ENCODE data around the gene PLXDC2.

Gene PLXDC2

GRCh38 chr10:19815731-19816410, 361 bp upstream of the PLXDC2 start:
- DNase-seq = peak; percentile 48
- peak overlapping the region; percentile 31 for H3K27ac ChIP-seq
- TF ChIP-seq CTCF (IDR thresholded peaks at IDR 0.05; ENCODE audit: low read depth, low read length, missing control alignments) = no peak

GRCh38 chr10:19817231-19817933, 1.1 kb downstream of the PLXDC2 start:
- Histone ChIP-seq H3K4me3 (ENCODE audit: low read depth, low read length) (peak overlapping the region; percentile 76), H3K27ac (no peak overlapping the region), H3K27me3 (replicated peaks) (peaks cover 30% of the 10 kb centered on the region), H3K36me3 (replicated peaks) (no peaks in the 10 kb centered on the region)
- peak; percentile 32 for TF ChIP-seq CTCF (IDR thresholded peaks at IDR 0.05; ENCODE audit: low read depth, low read length, missing control alignments)
- DNase-seq = no peak
- in situ Hi-C loops (cut with HindIII; ENCODE audit: low pct_ligation_motif_present, low sequenced_read_pairs) = loop anchor here (25.0 kb wide), 1 partner anchor 95 kb away; no protein-coding TSS in a partner anchor

More at GRCh38 chr10:19815731-19816410, 361 bp upstream of the PLXDC2 start:
- Histone ChIP-seq H3K36me3 (replicated peaks) (no peaks in the 10 kb centered on the region), H3K4me3 (ENCODE audit: low read depth, low read length) (peak overlapping the region; percentile 76), H3K27me3 (replicated peaks) (peaks cover 30% of the 10 kb centered on the region)
- in situ Hi-C loops (cut with HindIII; ENCODE audit: low pct_ligation_motif_present, low sequenced_read_pairs) = loop anchor here (25.0 kb wide), 1 partner anchor 96 kb away; no protein-coding TSS in a partner anchor

GRCh38 chr10:19818876-19819275, 2.6 kb downstream of the PLXDC2 start:
- no peak overlapping the region for H3K27ac ChIP-seq
- in situ Hi-C loops (cut with HindIII; ENCODE audit: low pct_ligation_motif_present, low sequenced_read_pairs) = loop anchor here (25.0 kb wide), 1 partner anchor 93 kb away; no protein-coding TSS in a partner anchor
- DNase-seq = no peak
- H3K36me3 ChIP-seq (replicated peaks) = no peaks in the 10 kb centered on the region
- H3K27me3 ChIP-seq (replicated peaks) = peaks cover 30% of the 10 kb centered on the region
- no peak for TF ChIP-seq CTCF (IDR thresholded peaks at IDR 0.05; ENCODE audit: low read depth, low read length, missing control alignments)
- H3K4me3 ChIP-seq (ENCODE audit: low read depth, low read length) = peak overlapping the region; percentile 76

GRCh38 chr10:19819419-19820033, 3.3 kb downstream of the PLXDC2 start:
- Histone ChIP-seq H3K27me3 (replicated peaks) (peaks cover 27% of the 10 kb centered on the region), H3K4me3 (ENCODE audit: low read depth, low read length) (no peak overlapping the region), H3K27ac (no peak overlapping the region), H3K36me3 (replicated peaks) (no peaks in the 10 kb centered on the region)
- TF ChIP-seq CTCF (IDR thresholded peaks at IDR 0.05; ENCODE audit: low read depth, low read length, missing control alignments) = peak; percentile 57
- in situ Hi-C loops (cut with HindIII; ENCODE audit: low pct_ligation_motif_present, low sequenced_read_pairs) = loop anchor here (25.0 kb wide), 1 partner anchor 93 kb away; no protein-coding TSS in a partner anchor
- peak; percentile 64 for DNase-seq

GRCh38 chr10:19824381-19825342, 8.4 kb downstream of the PLXDC2 start:
- Histone ChIP-seq H3K27me3 (replicated peaks) (no peaks in the 10 kb centered on the region), H3K4me3 (ENCODE audit: low read depth, low read length) (no peak overlapping the region), H3K36me3 (replicated peaks) (no peaks in the 10 kb centered on the region), H3K27ac (no peak overlapping the region)
- DNase-seq = no peak
- in situ Hi-C loops (cut with HindIII; ENCODE audit: low pct_ligation_motif_present, low sequenced_read_pairs) = loop anchor here (25.0 kb wide), 1 partner anchor 88 kb away; no protein-coding TSS in a partner anchor
- no peak for TF ChIP-seq CTCF (IDR thresholded peaks at IDR 0.05; ENCODE audit: low read depth, low read length, missing control alignments)
